ENCODE measurements around the gene RNF213. TPM values are rescaled to one million over a fixed set of nuclear protein-coding genes. Genes with fewer than 3 reads are reported as not detected.

RNF213 gene
- total RNA-seq, 3 donors from 2014 or later: 96.0 to 111 (median 101) TPM

DNA sequence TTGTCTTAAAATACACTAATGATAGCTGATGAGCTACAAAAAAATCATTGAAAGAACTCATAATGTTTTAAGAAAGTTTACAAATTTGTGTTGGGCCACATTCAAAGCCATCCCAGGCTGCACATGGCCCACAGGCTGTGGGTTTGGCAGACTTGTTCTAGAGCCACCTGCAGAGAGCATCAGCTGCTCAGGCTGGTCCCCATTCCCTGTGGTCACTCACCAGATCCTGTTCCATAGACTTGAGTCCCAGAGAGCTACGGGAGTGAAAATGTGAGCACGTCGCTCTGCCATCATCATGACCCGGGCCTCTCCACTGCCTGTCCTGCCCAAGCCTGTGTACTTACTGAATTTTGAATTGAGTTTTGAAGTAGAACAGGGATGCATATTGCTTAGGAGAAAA is 33.5 kb upstream of the RNF213 start:
- Histone ChIP-seq H3K36me3 (no peaks in the 10 kb centered on the region), H3K4me3 (no peak overlapping the region), H3K27ac (no peak overlapping the region), H3K27me3 (no peaks in the 10 kb centered on the region), H3K4me1 (no peaks in the 10 kb centered on the region), H3K9me3 (peaks cover under 1 to 8% of the 10 kb centered on the region in 2 donors)
- intact Hi-C loops (cut with DNase I; ENCODE audit: low total_unique reads): no loop called here
- DNase-seq (ENCODE audit: low spot score in 2 of 2): no peak
- no peak for TF ChIP-seq CTCF (IDR thresholded peaks at IDR 0.05)
- no peak for TF ChIP-seq POLR2AphosphoS5 (IDR thresholded peaks at IDR 0.05)
- no peak for TF ChIP-seq POLR2A (IDR thresholded peaks at IDR 0.05)

- Histone ChIP-seq H3K9me3 (peaks cover 3 to 13% of the 10 kb centered on the region in 2 donors), H3K4me3 (no peak overlapping the region), H3K27me3 (no peaks in the 10 kb centered on the region), H3K27ac (no peak overlapping the region), H3K36me3 (no peaks in the 10 kb centered on the region), H3K4me1 (no peaks in the 10 kb centered on the region)
- DNase-seq (ENCODE audit: low spot score in 2 of 2): no peak
- TF ChIP-seq POLR2A (IDR thresholded peaks at IDR 0.05) (no peak), CTCF (IDR thresholded peaks at IDR 0.05) (no peak), POLR2AphosphoS5 (IDR thresholded peaks at IDR 0.05) (no peak)
- intact Hi-C loops (cut with DNase I; ENCODE audit: low total_unique reads): no loop called here
Measured at GRCh38 chr17:80227666-80228065, 33.0 kb upstream of the RNF213 start.

DNA sequence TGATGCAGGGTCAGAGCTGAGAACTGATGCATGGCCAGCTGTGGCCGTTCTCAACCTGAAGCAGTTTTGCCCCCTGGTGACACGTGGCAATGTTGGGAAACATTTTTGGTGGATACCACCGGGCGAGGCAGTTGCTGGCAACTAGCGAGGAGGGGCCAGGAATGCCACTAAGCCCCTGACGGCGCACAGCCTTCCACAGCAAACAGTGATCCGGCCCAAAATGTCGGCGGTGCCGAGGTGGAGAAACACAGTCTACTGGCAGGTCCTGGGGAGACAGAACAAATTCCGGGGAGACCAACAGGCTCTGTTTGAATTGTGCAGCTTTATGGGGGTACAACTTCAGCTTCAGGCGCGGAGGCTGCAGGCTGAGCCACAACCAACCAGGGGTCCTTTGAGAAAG is 32.2 kb upstream of the RNF213 start:
- Histone ChIP-seq H3K4me1 (no peaks in the 10 kb centered on the region), H3K9me3 (peaks cover 10 to 21% of the 10 kb centered on the region in 2 donors), H3K4me3 (no peak overlapping the region), H3K36me3 (no peaks in the 10 kb centered on the region), H3K27me3 (no peaks in the 10 kb centered on the region), H3K27ac (no peak overlapping the region)
- no peak for TF ChIP-seq POLR2AphosphoS5 (IDR thresholded peaks at IDR 0.05)
- no peak for TF ChIP-seq CTCF (IDR thresholded peaks at IDR 0.05)
- no peak for TF ChIP-seq POLR2A (IDR thresholded peaks at IDR 0.05)
- intact Hi-C loops (cut with DNase I; ENCODE audit: low total_unique reads): no loop called here
- no peak for DNase-seq (ENCODE audit: low spot score in 2 of 2)

- H3K27ac ChIP-seq: no peak overlapping the region
- H3K27me3 ChIP-seq: no peaks in the 10 kb centered on the region
- peaks cover 11 to 24% of the 10 kb centered on the region in 2 donors for H3K9me3 ChIP-seq
- DNase-seq (ENCODE audit: low spot score in 2 of 2): no peak
- no peak overlapping the region for H3K4me3 ChIP-seq
- H3K4me1 ChIP-seq: no peaks in the 10 kb centered on the region
- intact Hi-C loops (cut with DNase I; ENCODE audit: low total_unique reads): no loop called here
- no peaks in the 10 kb centered on the region for H3K36me3 ChIP-seq
- TF ChIP-seq POLR2A (IDR thresholded peaks at IDR 0.05) (no peak), POLR2AphosphoS5 (IDR thresholded peaks at IDR 0.05) (no peak), CTCF (IDR thresholded peaks at IDR 0.05) (no peak)
Measured at GRCh38 chr17:80229011-80229410, 31.6 kb upstream of the RNF213 start.

GRCh38 chr17:80232438-80232837 is 28.2 kb upstream of the RNF213 start:
- H3K9me3 ChIP-seq: peaks cover 11 to 24% of the 10 kb centered on the region in 2 donors
- no peaks in the 10 kb centered on the region for H3K4me1 ChIP-seq
- H3K4me3 ChIP-seq: no peak overlapping the region
- H3K36me3 ChIP-seq: no peaks in the 10 kb centered on the region
- no peaks in the 10 kb centered on the region for H3K27me3 ChIP-seq
- no peak for DNase-seq (ENCODE audit: low spot score in 2 of 2)
- intact Hi-C loops (cut with DNase I; ENCODE audit: low total_unique reads): no loop called here
- no peak for TF ChIP-seq CTCF (IDR thresholded peaks at IDR 0.05)
- no peak for TF ChIP-seq POLR2AphosphoS5 (IDR thresholded peaks at IDR 0.05)
- TF ChIP-seq POLR2A (IDR thresholded peaks at IDR 0.05): no peak
- no peak overlapping the region for H3K27ac ChIP-seq
